Amniotic stem cell (primary cell): ENCODE results near the gene GDE1.
"Not testable (repeated sequence)": the region's sequence is repeated elsewhere in the genome, so short reads cannot be mapped to it uniquely, and the experiment has no call there.

Experiments
- DNase-seq: peaks from one replicate; lab custom pipeline; 2025; lab: John Stamatoyannopoulos, UW

GDE1 gene, protein sequence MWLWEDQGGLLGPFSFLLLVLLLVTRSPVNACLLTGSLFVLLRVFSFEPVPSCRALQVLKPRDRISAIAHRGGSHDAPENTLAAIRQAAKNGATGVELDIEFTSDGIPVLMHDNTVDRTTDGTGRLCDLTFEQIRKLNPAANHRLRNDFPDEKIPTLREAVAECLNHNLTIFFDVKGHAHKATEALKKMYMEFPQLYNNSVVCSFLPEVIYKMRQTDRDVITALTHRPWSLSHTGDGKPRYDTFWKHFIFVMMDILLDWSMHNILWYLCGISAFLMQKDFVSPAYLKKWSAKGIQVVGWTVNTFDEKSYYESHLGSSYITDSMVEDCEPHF

DNA sequence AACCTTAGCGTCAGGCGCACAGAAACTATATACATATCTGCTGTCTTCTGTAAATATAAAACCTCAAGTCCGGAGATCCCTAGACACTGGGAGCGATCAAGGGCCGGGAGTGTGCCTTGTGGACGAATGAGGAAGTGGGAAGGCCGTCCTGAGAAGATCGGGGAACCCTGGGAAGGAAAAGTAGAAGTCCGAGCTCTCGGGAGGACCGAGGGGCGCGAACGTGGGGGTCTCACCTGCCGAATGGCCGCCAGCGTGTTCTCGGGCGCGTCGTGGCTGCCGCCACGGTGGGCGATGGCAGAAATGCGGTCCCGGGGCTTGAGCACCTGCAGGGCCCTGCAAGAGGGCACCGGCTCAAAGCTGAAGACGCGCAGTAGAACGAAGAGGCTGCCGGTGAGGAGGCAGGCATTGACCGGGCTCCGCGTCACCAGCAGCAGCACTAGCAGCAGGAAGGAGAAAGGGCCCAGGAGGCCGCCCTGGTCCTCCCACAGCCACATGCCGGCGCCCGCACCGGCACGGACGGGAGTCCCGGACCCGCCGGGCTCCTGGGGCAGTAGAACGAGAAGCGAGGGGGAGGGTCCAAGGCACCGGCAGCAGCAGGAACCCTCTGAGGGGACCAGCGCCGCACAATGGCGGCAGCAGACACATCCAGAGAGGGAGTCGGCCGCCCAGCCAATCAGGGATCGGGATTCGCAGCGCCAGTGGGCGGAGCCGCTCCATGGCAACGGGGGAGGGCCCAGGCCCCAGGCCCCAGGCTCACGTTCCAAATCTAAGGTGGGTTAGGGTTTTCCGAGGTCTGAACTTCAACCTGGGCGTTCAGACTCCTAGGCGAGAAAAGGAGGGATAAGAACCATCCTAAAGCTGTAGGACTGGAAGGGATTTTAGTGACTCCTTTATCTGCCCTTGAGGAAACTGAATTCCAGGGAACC, at the start of gene GDE1:
TSS of gene GDE1 (minus strand) at position 628 of the 926 bp plus-strand sequence. CDS start at position 494, 134 bp downstream.
- peak; percentile 82 for DNase-seq

DNA sequence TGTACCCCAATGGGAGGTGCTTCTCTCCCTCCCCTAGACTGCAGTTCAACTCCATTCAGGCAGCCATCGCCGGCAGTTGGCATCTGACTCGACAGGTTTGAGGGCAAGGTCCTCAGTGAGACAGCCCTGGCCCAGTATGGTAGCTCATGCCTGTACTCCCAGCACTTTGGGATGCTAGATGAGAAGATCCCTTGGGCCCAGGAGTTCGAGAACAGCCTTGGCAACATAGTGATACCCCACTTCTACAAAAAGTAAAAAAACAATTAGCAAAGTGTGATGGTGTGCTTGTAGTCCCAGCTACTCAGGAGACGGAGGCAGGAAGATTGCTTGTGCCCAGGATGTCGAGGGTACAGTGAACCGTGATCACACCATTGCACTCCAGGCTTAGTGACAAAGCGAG, 45.7 kb upstream of the GDE1 start:
- DNase-seq = no peak

DNA sequence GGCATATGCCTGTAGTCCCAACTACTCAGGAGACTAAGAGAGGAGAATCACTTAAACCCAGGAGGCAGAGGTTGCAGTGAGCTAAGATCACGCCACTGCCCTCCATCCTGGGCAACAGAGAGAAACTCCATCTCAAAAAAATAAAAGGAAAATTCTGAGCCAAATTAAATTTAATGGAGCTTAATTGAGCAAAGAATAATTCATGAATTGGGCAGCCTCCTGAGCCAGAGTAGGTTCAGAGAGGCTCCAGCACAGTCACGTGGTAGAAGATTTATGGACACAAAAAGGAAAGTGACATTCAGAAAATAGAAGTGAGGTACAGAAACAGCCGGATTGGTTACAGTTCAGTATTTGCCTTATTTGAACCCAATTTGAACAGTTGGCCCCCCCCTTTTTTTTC, 44.5 kb upstream of the GDE1 start:
- no peak for DNase-seq

DNA sequence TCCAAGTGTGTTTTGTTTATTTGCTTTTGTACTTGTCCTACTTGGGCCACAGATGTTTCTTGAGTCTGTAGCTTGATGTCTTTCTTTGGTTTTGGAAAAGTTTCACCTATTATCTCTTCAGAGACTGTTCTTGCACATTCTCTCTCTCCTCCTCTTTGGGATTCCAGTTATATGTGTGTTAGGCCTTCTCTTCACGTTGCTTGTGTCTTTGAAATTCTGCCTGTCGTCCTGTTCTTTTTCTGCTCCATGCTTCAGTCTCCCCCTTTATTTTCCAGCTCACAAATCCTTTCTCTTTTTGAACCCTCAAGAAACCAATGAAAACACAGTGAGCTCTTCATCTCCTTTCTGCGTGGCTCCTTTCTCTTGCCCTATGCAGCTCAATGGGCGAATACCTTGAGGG, 41.5 kb upstream of the GDE1 start:
- no peak for DNase-seq

DNA sequence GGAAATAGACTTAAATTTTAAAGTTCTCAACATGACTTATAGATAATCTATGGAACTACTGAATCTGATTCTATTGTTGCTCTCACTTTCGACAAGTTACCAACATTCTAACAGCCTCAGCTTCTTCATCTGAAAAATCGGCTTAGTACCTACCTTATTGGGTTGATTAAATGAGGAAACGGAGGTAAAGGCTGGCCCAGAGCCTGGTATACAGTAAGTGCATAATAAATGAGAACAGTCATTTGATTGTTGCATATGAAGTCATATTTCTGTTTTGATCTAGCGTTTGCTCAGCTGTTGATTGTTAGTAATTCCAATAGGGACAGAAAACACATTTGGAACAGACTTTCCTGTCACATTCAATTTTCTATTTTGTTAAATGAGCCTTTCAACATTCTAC, 38.2 kb upstream of the GDE1 start:
- no peak for DNase-seq

DNA sequence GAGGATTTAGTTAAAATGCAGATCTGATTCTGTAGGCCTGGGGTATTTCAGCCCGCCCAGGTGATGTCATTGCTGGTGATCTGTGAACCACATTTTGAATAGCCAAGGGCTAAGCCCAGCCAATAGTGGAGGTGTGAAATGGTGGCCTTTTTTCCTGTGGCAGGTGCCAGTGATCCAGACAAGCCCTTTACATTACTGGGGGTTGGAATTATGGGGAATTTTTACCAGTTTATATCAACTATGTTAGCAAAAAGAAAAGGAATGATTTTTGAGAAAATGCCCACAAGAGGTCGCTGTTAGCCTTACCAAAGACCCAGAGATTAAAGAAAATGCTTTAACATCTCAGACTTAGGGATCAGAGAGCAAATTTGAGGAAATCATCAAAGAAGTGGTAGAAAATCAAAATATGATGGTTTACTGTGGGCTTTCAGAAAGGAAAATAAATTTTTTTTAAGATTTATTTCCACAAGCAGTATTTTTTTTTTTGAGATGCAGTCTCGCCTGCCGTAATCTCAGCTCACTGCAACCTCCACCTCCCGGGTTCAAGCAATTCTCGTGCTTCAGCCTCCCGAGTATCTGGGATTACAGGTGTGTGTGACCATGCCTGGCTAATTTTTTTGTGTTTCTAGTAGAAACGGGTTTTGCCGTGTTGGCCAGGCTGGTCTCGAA, 37.5 kb upstream of the GDE1 start:
- DNase-seq = peak; percentile 26

DNA sequence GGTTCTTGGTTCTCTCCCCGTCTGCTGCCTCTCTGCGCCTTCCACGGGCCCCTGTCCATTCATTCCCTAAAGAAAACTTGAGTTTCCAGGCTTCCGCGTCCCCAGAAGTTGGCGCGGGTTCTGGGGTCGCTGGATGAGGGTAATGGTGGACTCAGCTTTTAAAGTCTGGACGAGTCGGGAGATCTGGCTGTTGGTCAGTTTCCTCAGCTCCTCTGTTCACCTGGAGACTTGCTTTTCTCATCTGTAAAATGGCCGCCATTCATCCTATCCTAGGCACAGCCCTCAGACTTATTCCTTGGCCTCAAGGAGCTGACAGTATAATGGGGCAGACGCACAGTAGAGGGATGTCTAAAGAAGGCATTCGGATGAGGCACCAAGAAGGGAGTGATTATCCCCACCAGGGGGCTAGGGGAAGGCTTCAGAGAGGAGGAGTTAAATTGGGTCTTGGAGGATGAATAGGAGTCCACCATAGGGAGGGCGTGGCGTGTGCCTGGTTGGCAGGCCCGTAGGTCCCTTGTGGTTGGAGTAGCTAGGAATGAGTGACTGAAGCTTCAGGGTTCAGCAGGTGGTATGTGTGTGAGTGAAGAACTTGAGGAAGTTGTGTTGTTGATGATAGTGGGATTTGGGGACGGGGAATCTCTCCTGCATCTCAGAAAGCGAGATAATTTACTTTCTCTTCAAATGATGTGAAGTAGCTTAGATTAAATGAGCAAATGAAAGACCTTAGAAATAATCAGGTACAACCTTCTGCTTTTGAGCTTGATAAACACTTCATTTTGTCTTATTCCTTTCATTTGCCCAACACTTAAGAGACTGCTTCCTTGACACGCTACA, 34.3 kb upstream of the GDE1 start:
- no peak for DNase-seq

DNA sequence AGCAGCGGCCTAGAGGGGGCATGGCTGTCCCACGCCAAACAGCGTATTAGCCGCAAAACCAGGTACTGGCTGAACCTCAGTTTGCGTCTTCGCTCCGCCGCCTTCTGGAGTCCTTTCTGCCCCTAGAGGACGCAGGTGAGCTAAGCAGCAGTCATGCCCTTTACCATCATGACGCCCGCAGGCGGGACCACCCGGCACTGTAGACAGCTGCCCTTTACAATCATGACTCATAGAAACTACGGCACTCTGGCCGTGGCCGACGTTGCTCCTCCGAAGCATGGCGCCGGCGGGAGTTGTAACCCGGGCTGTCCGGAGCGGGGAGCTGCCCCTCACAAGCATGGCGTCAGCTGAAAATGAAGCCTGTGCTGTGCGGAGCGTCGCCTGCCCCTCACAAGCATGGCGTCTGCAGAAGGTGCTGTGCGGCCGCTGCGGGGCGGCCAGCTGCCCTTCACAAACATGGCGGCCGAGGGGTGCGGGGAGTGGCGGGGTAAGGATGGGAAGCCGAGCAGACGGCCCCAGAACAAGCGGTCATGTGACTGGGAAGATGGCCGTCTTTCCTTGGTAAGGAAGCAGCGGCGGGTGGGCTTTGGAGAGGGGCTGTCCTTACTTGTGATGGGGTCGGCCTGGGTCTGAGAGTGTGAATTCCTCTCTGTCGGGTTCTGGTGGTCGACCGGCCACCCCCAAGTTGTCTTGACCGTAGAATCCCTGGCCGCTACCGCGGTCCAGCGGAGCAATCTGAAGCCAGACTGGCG, 33.5 kb upstream of the GDE1 start, which contains the start of gene VPS35L:
TSS of gene VPS35L (plus strand) at position 518 of the 752 bp plus-strand sequence. CDS start at position 545, 27 bp downstream.
- peak; percentile 98 for DNase-seq

DNA sequence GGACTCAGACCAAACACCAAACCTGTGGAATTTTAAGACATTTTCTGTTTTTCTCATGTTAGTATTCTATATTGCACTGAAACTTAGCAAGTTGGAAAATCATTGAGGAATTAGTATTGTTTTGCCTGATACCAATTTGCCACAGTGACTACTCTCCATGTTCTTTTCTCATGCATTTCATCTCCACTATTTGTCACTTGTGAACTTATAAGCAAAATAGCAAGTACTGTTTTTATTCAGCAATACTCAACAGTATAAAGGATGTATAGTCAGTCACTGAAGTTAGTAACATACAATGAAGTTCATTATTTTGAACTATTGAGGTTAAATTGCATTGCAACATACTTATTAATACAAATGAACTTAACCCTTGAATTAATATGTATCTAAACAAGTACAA, 27.8 kb upstream of the GDE1 start:
- no peak for DNase-seq

DNA sequence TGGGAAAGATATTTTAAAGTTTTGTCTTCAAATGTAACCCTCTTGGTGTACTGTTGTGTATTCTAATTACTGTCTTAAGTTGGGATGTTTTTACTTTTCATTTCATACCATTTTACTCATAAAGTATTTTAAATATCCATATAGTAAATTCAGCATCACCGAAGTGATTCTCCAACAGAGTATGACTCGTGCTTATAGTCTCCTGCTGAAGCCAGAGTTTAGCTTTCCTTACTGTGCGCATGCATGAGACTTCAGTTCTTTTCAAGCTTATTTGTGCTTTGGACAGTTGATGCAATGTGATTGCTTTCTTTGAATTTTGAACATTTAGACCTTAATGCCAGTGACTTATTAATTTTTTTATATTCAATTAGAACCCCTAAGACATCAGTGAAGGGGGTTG, 26.2 kb upstream of the GDE1 start:
- no peak for DNase-seq

DNA sequence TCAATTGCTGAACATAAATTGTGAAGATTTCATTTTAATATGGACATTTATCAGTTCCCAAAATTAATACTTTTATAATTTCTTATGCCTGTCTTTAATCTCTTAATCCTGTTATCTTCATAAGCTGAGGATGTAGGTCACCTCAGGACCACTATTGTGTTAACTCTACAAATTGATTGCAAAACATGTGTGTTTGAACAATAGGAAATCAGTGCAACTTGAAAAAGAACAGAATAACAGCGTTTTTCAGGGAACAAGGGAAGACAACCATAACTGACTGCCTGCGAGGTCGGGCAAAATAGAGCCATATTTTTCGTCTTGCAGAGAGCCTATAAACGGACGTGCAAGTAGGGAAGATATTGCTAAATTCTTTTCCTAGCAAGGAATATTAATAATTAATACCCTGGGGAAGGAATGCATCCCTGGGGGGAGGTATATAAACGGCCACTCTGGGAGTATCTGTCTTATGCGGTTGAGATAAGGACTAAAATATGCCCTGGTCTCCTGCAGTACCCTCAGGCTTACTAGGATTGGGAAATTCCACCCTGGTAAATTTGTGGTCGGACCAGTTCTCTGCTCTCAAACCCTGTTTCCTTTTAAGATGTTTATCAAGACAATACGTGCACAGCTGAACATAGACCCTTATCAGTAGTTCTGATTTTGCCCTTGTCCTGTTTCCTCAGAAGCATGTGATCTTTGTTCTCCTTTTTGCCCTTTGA, 21.5 kb upstream of the GDE1 start:
- not testable (repeated sequence) for DNase-seq

DNA sequence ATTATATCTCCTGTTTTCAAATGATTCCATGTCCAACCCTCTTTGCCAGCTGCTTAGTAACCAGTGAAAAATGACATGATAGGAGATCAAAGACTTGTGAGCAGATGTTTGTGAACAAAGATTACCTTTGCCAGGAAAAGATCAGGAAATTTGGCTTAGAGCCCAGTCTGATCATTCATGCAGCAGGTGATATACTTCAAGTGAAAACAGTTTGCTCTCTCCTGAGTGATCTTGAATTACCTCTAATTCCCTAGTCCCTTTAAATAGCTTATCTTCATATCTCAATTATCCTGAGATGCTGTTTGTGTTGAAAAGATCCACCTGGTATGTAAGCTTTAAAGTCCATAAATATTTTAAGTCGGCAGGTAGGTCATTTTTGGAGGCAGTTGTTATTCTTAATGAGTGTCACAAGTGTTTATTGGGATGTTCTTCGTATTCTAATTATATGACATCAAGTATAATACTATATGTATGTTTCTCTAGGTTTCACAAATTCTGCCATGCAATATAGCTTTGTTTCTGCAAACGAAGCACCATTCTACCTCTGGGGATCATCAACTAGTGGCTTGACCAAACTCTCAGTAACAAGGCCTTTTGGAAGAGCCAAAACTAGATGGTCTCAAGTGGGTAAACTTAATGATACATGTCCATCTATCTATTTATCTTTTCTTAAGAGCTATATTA, 20.4 kb upstream of the GDE1 start:
- DNase-seq = no peak

DNA sequence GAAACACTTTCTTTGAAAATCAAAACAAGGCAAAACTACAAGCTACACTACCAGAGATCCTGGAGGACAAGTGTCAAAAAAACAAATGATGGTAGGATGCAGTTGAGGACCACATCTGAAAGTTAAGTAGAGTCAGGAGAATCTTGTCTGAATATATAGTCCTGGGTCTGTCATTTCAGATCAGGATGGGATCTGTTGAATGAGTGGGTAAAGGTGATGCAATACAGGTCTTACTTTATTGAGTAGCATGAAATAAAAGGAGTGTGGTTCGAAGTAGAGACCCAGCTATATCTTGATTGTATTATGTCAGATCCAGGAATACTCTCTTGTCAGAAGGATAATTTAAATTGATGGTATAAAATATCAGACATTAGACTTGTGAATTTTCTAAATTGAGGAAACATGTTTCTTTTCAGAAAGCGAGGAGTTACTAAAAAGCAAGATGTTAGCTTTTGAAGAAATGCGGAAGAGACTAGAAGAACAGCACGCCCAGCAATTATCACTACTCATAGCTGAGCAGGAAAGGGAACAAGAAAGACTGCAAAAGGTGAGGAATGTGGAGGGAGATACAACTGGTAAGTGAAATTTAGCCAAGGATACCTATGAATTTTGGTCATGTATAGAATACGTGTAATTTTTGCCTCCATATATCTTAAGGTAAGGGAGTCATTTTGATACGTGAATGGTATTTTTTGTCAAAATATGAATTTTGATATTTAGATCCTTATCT, 18.5 kb upstream of the GDE1 start:
- DNase-seq = no peak

DNA sequence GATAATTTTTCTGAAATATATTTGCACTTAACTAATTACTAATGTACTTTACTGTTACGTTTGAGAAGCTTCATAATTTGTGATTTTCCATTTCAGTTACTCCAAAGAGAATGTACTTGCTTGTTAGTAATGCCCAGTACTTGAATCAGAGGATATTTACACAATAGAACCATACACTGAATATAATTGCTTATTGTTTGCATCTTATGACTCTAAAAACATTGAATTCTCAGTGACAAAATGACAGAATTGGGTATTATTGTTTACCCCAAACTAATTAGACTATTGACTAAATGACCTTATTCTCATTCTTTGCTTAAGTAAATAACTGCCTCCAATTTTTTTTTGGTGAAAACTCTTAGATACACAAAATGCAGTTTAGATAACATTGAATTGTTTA, 10.7 kb upstream of the GDE1 start:
- DNase-seq = no peak

DNA sequence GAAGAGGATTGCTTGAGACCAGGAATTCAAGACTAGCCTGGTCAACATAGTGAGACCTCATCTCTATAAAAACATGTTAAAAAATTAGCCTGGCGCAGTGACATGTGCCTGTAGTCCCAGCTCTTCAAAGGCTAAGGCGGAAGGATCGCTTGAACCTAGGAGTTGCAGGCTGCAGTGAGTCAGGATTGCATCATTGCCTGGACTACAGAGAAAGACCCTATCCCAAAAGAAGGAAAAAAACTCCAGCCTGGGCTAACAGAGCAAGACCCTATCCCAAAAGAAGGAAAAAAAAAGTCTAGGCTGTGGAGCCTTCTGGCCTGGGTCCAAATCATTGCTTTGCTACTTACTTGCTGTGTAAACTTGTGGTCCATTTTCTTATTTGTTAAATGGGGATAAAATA, 6.8 kb upstream of the GDE1 start:
- no peak for DNase-seq

DNA sequence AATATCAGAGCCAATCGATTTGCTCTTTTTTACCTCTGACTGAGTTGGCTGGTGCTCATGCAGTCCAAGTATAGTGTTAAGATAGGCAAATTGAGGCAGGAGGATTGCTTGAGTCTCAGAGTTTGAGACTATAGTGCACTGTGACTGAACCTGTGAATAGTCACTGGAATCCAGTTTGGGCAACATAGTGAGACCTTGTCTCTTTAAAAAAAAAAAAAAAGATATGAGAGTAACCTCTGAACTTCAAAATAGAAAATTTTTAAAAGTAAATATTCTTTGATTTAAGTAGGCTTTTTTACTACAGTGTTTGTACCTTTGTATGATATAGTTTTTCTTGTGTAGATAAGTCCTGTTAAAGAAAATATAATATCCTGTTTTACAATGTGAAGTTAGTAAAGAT, 5.3 kb upstream of the GDE1 start:
- no peak for DNase-seq

DNA sequence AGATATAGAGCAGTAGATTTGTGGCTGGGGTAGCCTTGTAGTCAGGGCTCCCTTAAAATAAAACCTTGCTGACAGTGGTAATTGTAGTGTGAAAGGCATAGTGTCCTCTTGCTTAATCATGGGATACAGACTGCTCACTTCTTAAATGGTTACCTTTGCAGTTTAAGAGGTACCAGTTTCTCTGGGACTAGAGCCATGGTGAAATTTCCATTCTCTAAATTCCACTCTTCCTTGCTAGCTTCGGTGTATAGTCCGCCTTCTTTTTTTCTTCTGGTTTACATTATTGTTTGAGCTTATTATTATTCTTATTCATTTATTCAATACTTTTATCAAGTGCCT, 3.5 kb upstream of the GDE1 start:
- no peak for DNase-seq

DNA sequence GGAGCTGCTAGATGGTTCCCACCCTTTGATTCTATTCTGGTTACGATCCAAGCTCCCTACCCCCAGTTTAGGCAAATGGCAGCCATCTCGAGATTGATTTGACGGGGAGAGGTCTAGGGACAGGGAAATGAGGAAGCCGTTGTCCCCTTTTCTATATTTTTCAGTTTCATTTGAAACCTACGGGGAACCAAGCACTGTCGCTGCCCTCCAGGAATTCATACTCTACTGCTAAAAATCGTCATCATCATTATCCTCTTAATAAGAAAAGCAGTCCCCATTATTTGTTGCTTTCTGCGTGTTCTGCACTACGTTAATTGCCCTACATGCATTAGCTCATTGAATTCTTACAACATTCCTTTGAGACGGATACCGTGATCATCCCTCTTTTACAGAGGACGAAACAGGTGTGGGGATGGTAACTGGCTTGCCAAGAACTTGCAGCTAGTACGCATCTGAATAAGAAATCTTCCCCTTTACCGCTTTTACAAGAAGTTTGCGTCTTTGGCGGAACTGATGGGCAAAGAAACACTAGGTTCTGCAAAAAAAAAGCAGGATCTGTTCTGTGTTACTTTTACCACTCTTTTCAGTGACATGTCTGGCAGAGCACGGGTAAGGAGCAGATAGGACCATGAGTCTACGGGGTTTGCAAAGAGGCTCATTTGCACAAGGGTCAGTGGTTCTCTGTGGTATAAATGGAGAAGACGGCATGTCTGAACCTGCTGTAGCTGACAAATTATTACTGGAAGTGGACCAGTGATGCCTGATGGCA, 2.9 kb upstream of the GDE1 start:
- DNase-seq = no peak

DNA sequence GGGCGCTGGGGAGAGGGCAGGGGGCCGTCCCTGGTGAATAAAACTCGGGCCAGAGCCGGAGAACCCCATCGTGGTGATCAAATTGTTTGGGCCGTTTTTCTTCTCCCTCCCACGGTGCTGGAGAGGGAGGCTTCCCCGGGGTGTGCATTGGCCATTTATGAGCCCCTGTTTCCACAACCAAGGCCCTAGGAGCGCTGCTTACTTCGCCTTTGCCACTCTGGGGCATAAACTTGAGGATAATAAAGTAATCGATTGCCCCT, 2.4 kb upstream of the GDE1 start:
- no peak for DNase-seq
